Psoas muscle (tissue), 8 donors: ENCODE data around the gene WHRN. TPM values are rescaled to one million over a fixed set of nuclear protein-coding genes. Genes with fewer than 3 reads are reported as not detected.

Experiments used
- ATAC-seq, 4 donors: fragments of 200-7000 bp; cut with Tn5 transposase; one replicate each; pipeline ENCODE4 v1.9.1; 2020; ENCODE audit warnings: moderate library complexity in 3 of 4, mild to moderate bottlenecking in 2 of 4
- DNase-seq, 2 donors: peaks; one replicate each; pipeline ENCODE4 v3.0.0-alpha.2; 2020
- H3K27ac ChIP-seq: fragments of 200-600 bp; one replicate; pipeline ENCODE4 v1.8.0; 2022
- H3K27me3 ChIP-seq, 3 donors: fragments of 200-600 bp in 1 of 3; one replicate each; pipeline versions ENCODE4 v1.6.1 to v1.8.0; 2013 to 2022; ENCODE audit warnings: low read length in 2 of 3, mild to moderate bottlenecking in 2 of 3, moderate library complexity in 1 of 3; ENCODE audit not compliant: insufficient read depth in 3 of 3
- H3K36me3 ChIP-seq, 2 donors: fragments of 200-600 bp in 1 of 2; one replicate each; pipeline versions ENCODE4 v1.6.1 to v1.8.0; 2013 to 2022; ENCODE audit warnings: low read depth in 1 of 2, mild to moderate bottlenecking in 1 of 2, moderate library complexity in 1 of 2; ENCODE audit not compliant: insufficient read depth in 1 of 2
- H3K4me1 ChIP-seq: fragments of 200-600 bp; one replicate; pipeline ENCODE4 v1.8.0; 2022
- H3K4me3 ChIP-seq: fragments of 200-600 bp; one replicate; pipeline ENCODE4 v1.8.0; 2022; ENCODE audit warnings: mild to moderate bottlenecking
- H3K9me3 ChIP-seq: fragments of 200-600 bp; one replicate; pipeline ENCODE4 v1.8.0; 2022
- WGBS, 3 donors: extraction: QIAGEN DNeasy Blood & Tissue Kit; methylation state at CpG; one replicate each; pipeline versions ENCODE4 v1.1.6 to v1.1.7; 2013; 5-methylcytosine and 5-hydroxymethylcytosine counted together
- intact Hi-C, 2 donors: fragments of 100-400 bp; cut with DNase I; formaldehyde crosslinking; loops; one replicate each; pipeline versions ENCODE4 v1.11.0 to v1.14.2; 2022
- polyA plus RNA-seq, 3 donors: library from polyadenylated mRNA; stranded (reverse); fragments of 200-250 nt; gene quantifications; one replicate each; pipeline ENCODE4 v1.2.3, GENCODE V29; 2013
- total RNA-seq, 4 donors: library from RNA; stranded (reverse); fragmentation: NEBNext Ultra II Directional in 2 of 4; extraction: Animal tissue kit (Norgen Biotek cat#: 25700) in 2 of 4; gene quantifications; one replicate each; pipeline versions ENCODE4 v1.2.1 to v1.2.4, GENCODE V29; 2021 to 2023
- TF ChIP-seq, protein P1 (sequence below): fragments of 200-600 bp; IDR thresholded peaks from one replicate; pipeline ENCODE4 v1.8.0; 2022; ENCODE audit warnings: antibody characterized with exemption
- donor health status: healthy with polysubstance abuse.
- donor health status: DM: no; HTN: no; CAD: no; lungs with moderate emphysema.
- donor health status: Bipolar disorder and iron deficiency.
- donor health status: healthy.
- donor health status: DM: yes; HTN: yes; CAD: no.
- donor health status: DM: no; HTN: no; CAD: no.
- donor health status: DM: no; HTN: no; CAD: no.
- donor health status: DM: yes; HTN: yes; CAD: no.

WHRN gene
- total and polyA plus RNA-seq, 7 donors, result 0.07 to 0.62 (median 0.15) TPM

- Histone ChIP-seq H3K4me3 (no peak overlapping the region), H3K4me1 (no peaks in the 10 kb centered on the region), H3K9me3 (no peaks in the 10 kb centered on the region), H3K27me3 (peaks cover 0 to 46% (median 4%) of the 10 kb centered on the region in 3 donors), H3K27ac (no peak overlapping the region), H3K36me3 (no peaks in the 10 kb centered on the region)
- intact Hi-C loops, result no loop called here
- ATAC-seq, result no peak
- no peak for DNase-seq
- 23 to 36% (median 24%) methylated on average over 7 of the region's 7 CpGs for WGBS, 3 donors
- TF ChIP-seq, protein P1, sequence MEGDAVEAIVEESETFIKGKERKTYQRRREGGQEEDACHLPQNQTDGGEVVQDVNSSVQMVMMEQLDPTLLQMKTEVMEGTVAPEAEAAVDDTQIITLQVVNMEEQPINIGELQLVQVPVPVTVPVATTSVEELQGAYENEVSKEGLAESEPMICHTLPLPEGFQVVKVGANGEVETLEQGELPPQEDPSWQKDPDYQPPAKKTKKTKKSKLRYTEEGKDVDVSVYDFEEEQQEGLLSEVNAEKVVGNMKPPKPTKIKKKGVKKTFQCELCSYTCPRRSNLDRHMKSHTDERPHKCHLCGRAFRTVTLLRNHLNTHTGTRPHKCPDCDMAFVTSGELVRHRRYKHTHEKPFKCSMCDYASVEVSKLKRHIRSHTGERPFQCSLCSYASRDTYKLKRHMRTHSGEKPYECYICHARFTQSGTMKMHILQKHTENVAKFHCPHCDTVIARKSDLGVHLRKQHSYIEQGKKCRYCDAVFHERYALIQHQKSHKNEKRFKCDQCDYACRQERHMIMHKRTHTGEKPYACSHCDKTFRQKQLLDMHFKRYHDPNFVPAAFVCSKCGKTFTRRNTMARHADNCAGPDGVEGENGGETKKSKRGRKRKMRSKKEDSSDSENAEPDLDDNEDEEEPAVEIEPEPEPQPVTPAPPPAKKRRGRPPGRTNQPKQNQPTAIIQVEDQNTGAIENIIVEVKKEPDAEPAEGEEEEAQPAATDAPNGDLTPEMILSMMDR, result no peak
These were observed 19.0 kb upstream of the WHRN start for GRCh38 chr9:114524247-114524681.

GRCh38 chr9:114522847-114523246, 17.6 kb upstream of the WHRN start:
- ATAC-seq, result no peak
- Histone ChIP-seq H3K36me3 (no peaks in the 10 kb centered on the region), H3K9me3 (no peaks in the 10 kb centered on the region), H3K4me1 (no peaks in the 10 kb centered on the region), H3K4me3 (no peak overlapping the region), H3K27ac (no peak overlapping the region), H3K27me3 (peaks cover 0 to 57% (median 8%) of the 10 kb centered on the region in 3 donors)
- TF ChIP-seq, protein P1, result no peak
- WGBS, 3 donors, result 93 to 95% (median 95%) methylated on average over 3 of the region's 3 CpGs
- intact Hi-C loops, result no loop called here
- no peak for DNase-seq

GRCh38 chr9:114522286-114522685, 17.0 kb upstream of the WHRN start:
- Histone ChIP-seq H3K9me3 (no peaks in the 10 kb centered on the region), H3K4me1 (no peaks in the 10 kb centered on the region), H3K27ac (no peak overlapping the region), H3K36me3 (no peaks in the 10 kb centered on the region), H3K27me3 (peaks cover 0 to 61% (median 8%) of the 10 kb centered on the region in 3 donors), H3K4me3 (no peak overlapping the region)
- ATAC-seq (no peak), DNase-seq (no peak)
- TF ChIP-seq, protein P1, result no peak
- WGBS, 3 donors, result 23 to 28% (median 25%) methylated on average over 2 of the region's 2 CpGs
- intact Hi-C loops, result no loop called here

GRCh38 chr9:114521846-114522245, 16.6 kb upstream of the WHRN start:
- TF ChIP-seq, protein P1, result no peak
- no peak overlapping the region for H3K4me3 ChIP-seq
- peaks cover 0 to 64% (median 8%) of the 10 kb centered on the region in 3 donors for H3K27me3 ChIP-seq
- H3K4me1 ChIP-seq, result no peaks in the 10 kb centered on the region
- H3K9me3 ChIP-seq, result no peaks in the 10 kb centered on the region
- intact Hi-C loops, result no loop called here
- ATAC-seq, result no peak
- H3K36me3 ChIP-seq, result no peaks in the 10 kb centered on the region
- H3K27ac ChIP-seq, result no peak overlapping the region
- no peak for DNase-seq

GRCh38 chr9:114518599-114519022, 13.3 kb upstream of the WHRN start:
- Histone ChIP-seq H3K4me1 (no peaks in the 10 kb centered on the region), H3K4me3 (no peak overlapping the region), H3K36me3 (no peaks in the 10 kb centered on the region), H3K9me3 (no peaks in the 10 kb centered on the region), H3K27ac (no peak overlapping the region), H3K27me3 (peaks cover 0 to 49% (median 11%) of the 10 kb centered on the region in 3 donors)
- TF ChIP-seq, protein P1, result no peak
- 73 to 84% (median 77%) methylated on average over 4 of the region's 4 CpGs for WGBS, 3 donors
- no peak for ATAC-seq
- DNase-seq, result no peak
- intact Hi-C loops, result no loop called here
